GM12874 (cell line): ENCODE data around the gene CCNDBP1.

Experiments used
- TF ChIP-seq, protein P1 (sequence below): IDR thresholded peaks from 2 replicates; pipeline ENCODE4 v1.5.1; 2011; ENCODE audit warnings: low read depth, mild to moderate bottlenecking, control low read depth, low read length, moderate library complexity; ENCODE audit not compliant: insufficient read depth

The CCNDBP1 gene

DNA sequence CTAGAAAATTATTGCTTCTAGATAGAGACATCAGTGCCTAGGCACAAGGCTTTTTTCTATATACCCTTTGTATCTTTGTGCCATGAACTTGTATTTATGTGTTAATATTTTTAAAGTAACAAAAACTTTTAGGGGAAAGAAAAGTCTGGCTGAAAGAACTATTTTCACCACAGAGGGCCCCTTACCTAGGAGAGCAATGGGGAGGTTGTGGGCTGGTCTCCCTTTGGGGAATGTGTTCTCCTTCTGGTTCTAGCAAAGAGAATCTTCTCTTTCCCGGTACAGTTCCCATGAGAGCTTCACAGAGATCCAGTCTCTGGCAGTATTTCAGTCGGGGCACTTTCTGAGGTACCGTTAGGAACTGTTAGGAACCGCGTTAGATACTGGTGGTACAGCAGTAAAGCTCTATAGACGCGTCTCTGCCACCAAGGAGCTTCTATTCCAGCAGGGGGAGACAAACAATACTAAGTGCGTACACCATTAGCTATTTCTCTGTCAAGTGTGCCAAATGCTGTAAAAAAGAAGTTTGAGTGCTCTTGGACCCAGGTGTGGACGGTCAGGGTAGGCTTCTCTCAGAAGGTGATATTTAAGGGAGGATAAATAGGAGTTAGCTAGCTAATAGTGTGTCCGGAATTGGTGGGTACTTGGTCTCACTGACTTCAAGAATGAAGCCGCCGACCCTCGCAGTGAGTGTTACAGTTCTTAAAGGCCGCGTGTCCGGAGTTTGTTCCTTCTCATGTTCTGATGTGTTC, 40.2 kb downstream of the CCNDBP1 start:
- TF ChIP-seq, protein P1, sequence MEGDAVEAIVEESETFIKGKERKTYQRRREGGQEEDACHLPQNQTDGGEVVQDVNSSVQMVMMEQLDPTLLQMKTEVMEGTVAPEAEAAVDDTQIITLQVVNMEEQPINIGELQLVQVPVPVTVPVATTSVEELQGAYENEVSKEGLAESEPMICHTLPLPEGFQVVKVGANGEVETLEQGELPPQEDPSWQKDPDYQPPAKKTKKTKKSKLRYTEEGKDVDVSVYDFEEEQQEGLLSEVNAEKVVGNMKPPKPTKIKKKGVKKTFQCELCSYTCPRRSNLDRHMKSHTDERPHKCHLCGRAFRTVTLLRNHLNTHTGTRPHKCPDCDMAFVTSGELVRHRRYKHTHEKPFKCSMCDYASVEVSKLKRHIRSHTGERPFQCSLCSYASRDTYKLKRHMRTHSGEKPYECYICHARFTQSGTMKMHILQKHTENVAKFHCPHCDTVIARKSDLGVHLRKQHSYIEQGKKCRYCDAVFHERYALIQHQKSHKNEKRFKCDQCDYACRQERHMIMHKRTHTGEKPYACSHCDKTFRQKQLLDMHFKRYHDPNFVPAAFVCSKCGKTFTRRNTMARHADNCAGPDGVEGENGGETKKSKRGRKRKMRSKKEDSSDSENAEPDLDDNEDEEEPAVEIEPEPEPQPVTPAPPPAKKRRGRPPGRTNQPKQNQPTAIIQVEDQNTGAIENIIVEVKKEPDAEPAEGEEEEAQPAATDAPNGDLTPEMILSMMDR, result peak; percentile 67

DNA sequence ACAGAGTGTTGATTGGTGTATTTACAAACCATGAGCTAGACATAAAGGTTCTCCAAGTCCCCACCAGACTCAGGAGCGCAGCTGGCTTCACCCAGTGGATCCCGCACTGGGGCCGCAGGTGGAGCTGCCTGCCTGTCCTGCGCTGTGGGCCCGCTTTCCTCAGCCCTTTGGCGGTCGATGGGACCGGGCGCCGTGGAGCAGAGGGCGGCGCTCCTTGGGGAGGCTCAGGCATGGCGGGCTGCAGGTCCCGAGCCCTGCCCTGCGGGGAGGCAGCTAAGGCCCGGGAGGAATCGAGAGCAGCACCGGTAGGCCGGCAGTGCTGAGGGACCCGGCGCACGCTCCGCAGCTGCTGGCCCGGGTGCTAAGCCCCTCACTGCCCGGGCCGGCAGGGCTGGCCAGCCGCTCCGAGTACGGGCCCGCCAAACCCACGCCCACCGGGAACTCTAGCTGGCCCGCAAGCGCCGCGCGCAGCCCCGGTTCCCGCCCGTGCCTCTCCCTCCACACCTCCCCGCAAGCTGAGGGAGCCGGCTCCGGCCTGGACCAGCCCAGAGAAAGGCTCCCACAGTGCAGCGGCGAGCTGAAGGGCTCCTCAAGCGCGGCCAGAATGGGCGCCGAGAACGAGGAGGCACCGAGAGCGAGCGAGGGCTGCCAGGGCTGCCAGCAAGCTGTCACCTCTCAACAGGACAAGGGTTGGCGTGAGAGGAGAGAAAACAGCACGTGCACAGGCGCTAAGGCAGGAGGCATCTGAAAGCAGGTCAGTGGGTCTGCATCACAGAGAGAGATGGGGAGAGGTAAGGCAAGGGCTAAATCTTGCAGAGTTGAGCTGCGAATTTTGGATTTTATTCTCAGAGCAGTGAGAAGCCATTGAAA, 41.5 kb downstream of the CCNDBP1 start:
- TF ChIP-seq, protein P1, result no peak

DNA sequence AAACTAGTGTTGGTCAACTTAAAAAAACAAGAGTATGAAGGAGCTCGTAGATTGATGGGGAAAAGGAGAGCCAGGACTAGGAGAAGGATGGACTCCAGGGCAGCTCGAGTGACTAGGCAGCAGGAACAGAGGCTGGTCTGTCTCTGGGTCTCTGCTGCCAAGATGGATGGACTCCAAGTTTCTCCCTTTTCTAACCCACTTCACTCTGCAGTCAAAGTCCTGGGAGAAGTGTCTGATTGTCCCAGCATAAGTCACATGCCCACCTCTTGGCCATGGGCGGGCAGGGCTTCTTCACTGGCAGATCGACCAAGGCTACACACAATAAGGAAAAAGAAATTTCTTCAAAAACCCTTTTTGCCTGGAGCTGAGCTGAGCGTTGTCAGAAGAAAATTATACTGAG, 44.8 kb downstream of the CCNDBP1 start:
- TF ChIP-seq, protein P1, result no peak

DNA sequence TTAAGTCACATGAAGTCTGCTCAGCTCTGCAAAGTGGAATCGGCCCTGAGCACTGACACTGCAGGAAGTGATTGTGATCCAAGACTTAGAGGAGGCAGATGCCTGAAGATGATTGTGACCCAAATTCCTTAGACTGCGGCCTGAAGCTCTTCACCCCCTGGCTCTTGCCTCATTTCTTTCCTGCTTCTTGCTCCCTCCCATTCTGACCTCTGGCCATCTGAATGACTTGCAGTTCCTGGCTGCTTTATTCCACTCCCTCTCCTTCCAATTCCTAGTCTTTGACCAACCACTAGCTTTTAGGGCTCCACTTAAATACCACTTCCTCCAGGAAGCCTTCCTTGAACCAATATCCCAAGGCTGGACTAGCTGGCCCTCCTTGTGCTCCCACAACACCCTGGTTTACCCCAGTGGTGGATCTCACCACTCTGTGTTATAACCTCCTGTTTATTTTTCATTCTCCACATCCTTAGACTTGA, 45.5 kb downstream of the CCNDBP1 start:
- TF ChIP-seq, protein P1, result no peak

DNA sequence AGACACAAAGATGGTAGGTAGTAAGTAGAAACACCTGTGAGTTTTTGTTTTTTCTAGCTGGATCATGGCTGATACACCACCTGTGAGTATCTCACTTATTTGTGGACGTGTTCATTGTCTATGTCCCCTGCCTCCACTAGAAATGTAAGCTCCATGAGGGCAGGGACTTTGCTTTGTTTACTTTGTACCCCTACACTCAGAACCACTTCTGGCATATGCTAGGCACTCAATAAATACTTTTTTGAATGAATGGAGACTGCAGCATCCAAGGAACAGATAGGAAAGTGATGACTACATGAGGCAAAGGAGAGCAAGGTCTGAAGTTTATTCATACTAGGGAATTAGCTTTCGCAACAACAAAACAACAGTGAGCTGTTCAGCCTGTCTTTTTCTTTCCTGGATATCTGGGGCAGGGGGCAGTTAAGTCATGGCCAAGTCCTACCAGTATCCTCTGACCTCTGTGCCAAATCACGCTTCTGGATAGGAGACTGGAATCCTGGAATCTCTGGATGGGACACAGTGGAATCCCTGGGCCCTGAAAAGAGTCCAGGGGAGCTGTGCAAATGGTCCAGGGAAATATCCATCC, 47.2 kb downstream of the CCNDBP1 start:
- TF ChIP-seq, protein P1, result no peak

DNA sequence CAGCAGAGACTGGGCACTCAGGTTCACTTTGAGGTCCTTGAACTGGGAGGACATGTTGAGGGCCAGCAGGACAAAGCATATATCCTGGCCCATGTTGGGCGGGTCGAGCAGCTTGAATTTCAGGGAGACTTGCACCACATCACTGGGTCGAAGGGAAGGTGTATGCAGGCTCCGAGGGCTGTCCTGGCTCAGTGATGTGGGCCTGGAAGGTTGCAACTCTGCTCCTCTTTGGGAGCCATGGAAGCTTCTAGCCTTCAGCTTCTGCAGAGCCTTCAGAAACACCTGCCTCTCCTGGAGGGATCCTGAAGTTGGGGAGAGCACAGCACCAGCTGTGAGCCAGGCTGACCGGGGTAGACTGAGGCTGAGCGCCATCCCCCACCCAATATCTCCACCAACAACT, 50.3 kb downstream of the CCNDBP1 start:
- TF ChIP-seq, protein P1, result no peak
